GM18505 (cell line): Measurements from ENCODE around the gene COPS7A.

Experiments
- ATAC-seq: cut with Tn5 transposase; IDR thresholded peaks from one replicate; pipeline ENCODE4 v1.9.1; 2021; ENCODE audit not compliant: unreplicated experiment
- POLR2A ChIP-seq: IDR thresholded peaks from 4 replicates; pipeline ENCODE4 v1.6.1; 2011; ENCODE audit warnings: borderline replicate concordance; ENCODE audit not compliant: insufficient read depth, insufficient read length; ENCODE audit errors: extremely low read depth

COPS7A gene

GRCh38 chr12:6747216-6747615, 23.4 kb downstream of the COPS7A start:
- TF ChIP-seq POLR2A = no peak
- ATAC-seq = no peak

GRCh38 chr12:6748761-6749160, 24.9 kb downstream of the COPS7A start:
- no peak for ATAC-seq
- TF ChIP-seq POLR2A = no peak

GRCh38 chr12:6750506-6750905, 26.7 kb downstream of the COPS7A start:
- ATAC-seq = no peak
- no peak for TF ChIP-seq POLR2A

GRCh38 chr12:6751767-6752166, 27.9 kb downstream of the COPS7A start:
- no peak for TF ChIP-seq POLR2A
- ATAC-seq = no peak

- peak; percentile 3 for ATAC-seq
Measured at GRCh38 chr12:6752167-6752920, 28.5 kb downstream of the COPS7A start.

GRCh38 chr12:6752921-6753771, 29.3 kb downstream of the COPS7A start, which contains the start of gene MLF2:
Gene MLF2, minus strand, starts transcription at chr12:6753141. Its CDS starts 807 bp downstream, at chr12:6752334.
- TF ChIP-seq POLR2A = peak; percentile 87
- ATAC-seq = peak; percentile 77

More at GRCh38 chr12:6752167-6752920, 28.5 kb downstream of the COPS7A start:
- TF ChIP-seq POLR2A = no peak

GRCh38 chr12:6753772-6754356, 30.0 kb downstream of the COPS7A start:
- no peak for ATAC-seq
- no peak for TF ChIP-seq POLR2A

GRCh38 chr12:6754411-6754810, 30.6 kb downstream of the COPS7A start:
- TF ChIP-seq POLR2A = no peak
- ATAC-seq = no peak

GRCh38 chr12:6757028-6757690, 33.3 kb downstream of the COPS7A start:
- TF ChIP-seq POLR2A = no peak
- no peak for ATAC-seq

GRCh38 chr12:6758506-6759095, 34.8 kb downstream of the COPS7A start:
- no peak for ATAC-seq

GRCh38 chr12:6759741-6760140, 35.9 kb downstream of the COPS7A start:
- no peak for TF ChIP-seq POLR2A
- no peak for ATAC-seq

More at GRCh38 chr12:6758506-6759095, 34.8 kb downstream of the COPS7A start:
- no peak for TF ChIP-seq POLR2A

GRCh38 chr12:6763380-6763779, 39.5 kb downstream of the COPS7A start:
- TF ChIP-seq POLR2A = no peak
- ATAC-seq = no peak
